ENCODE data around the gene GNGT2.

GNGT2 gene

GRCh38 chr17:49229076-49229804 is 18.9 kb upstream of the GNGT2 start:
- no peak for DNase-seq (ENCODE audit: low spot score)

GRCh38 chr17:49227436-49228261 is 17.3 kb upstream of the GNGT2 start:
- DNase-seq (ENCODE audit: low spot score), result peak; percentile 82

- no peak for DNase-seq (ENCODE audit: low spot score)
These were observed 16.5 kb upstream of the GNGT2 start for GRCh38 chr17:49226771-49227435.

- DNase-seq (ENCODE audit: low spot score), result no peak
These were observed 15.3 kb upstream of the GNGT2 start for GRCh38 chr17:49225554-49226236.

GRCh38 chr17:49224997-49225337 is 14.6 kb upstream of the GNGT2 start:
- DNase-seq (ENCODE audit: low spot score), result no peak

GRCh38 chr17:49224198-49224996 is 14.0 kb upstream of the GNGT2 start:
- DNase-seq (ENCODE audit: low spot score), result no peak

GRCh38 chr17:49223517-49224197 is 13.3 kb upstream of the GNGT2 start:
- DNase-seq (ENCODE audit: low spot score), result peak; percentile 47

- DNase-seq (ENCODE audit: low spot score), result no peak
These were observed 12.8 kb upstream of the GNGT2 start for GRCh38 chr17:49223168-49223516.

- DNase-seq (ENCODE audit: low spot score), result no peak
These were observed 9.6 kb upstream of the GNGT2 start for GRCh38 chr17:49219987-49220386.

- DNase-seq (ENCODE audit: low spot score), result no peak
These were observed 8.9 kb upstream of the GNGT2 start for GRCh38 chr17:49218941-49219913.

- DNase-seq (ENCODE audit: low spot score), result peak; percentile 76
These were observed 7.5 kb upstream of the GNGT2 start for GRCh38 chr17:49217651-49218413.

- peak; percentile 66 for DNase-seq (ENCODE audit: low spot score)
These were observed 6.7 kb upstream of the GNGT2 start for GRCh38 chr17:49216953-49217650.

- DNase-seq (ENCODE audit: low spot score), result no peak
These were observed 6.1 kb upstream of the GNGT2 start for GRCh38 chr17:49216482-49216881.

GRCh38 chr17:49214676-49215360 is 4.4 kb upstream of the GNGT2 start:
- DNase-seq (ENCODE audit: low spot score), result no peak

GRCh38 chr17:49213847-49214246 is 3.5 kb upstream of the GNGT2 start:
- no peak for DNase-seq (ENCODE audit: low spot score)

- no peak for DNase-seq (ENCODE audit: low spot score)
These were observed 3.0 kb upstream of the GNGT2 start for GRCh38 chr17:49213399-49213798.

GRCh38 chr17:49209061-49209571 is 1.3 kb downstream of the GNGT2 start:
- no peak for DNase-seq (ENCODE audit: low spot score)

GRCh38 chr17:49204516-49204915 is 5.9 kb downstream of the GNGT2 start:
- DNase-seq (ENCODE audit: low spot score), result no peak

Data from Ammon's horn (tissue), 1 donor.